Measurements from ENCODE around the gene CST4.
"Not testable (repeated sequence)": the region's sequence is repeated elsewhere in the genome, so short reads cannot be mapped to it uniquely, and the experiment has no call there.

CST4 gene

GRCh38 chr20:23640671-23641667 lies 47.9 kb downstream of the CST4 start:
- DNase-seq: no peak

DNA sequence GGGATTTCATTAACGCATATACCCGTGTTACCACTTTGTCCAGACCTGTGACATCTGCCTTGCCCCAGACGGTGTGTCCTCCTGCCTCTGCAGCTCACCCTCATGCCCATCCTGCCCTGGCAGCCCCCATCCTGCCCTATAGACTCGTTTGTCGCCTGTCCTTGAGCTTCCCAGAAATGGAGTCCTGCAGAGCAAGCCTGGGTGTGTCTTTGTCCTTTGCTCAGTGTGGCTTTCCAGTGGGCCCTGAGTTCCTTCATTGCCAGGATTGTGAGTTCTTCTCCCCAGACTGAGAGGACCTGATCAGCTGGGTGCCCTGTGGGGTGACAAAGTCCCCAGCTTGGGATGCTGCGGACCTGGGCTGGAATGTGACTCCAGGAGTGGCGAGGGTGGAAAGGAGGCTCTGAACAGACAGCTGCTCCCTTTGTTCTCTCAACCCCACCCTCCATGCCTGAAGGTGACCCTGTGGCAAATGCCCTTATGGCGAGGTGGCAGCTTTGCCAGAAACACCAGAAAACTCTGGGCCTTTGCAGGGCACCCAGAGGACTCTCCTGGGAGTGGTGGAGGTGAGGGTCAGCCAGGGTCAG lies 48.7 kb downstream of the CST4 start:
- no peak for DNase-seq

DNA sequence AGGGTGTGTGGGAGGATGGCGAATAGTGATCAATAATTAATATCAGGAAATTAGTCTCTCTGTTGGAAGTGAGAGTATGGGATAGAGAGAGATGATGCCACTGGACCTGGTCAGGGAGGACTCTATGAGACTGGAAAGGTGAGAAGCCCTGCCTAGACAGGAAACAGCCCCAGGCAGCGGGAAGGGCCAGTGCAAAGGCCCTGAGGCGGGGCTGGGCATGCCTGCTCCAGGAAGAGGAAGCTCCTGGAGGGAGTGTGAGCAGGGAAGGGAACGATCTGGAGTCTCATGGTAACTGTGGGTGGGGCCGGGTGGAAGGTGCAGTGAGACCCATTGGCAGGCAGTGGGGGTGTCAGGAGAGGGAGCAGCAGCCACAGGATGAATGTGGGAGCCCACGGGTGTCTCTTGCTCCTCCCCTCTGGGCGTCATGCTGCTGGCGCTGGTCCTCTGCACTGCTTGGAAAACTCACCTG lies 49.3 kb downstream of the CST4 start:
- no peak for DNase-seq

DNA sequence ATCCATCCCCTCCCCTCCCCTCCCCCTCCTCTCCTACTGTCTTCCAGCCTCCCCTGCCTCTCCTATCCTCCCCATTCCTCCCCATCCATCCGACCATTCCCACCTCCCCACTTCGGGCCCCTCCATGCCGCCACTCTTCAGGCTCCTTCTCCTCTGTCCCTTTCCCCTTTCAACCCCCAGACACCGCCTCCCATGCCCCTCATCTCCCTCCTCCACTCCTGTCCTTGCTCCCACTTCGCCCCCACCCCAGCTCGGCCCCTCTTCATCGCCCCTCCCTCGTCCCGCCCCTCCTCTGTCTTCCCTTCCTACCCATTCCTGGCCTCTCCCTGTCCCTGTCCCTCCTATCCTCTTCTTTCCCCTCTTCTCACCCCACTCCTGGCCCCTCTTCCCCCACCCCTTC lies 50.5 kb downstream of the CST4 start:
- DNase-seq: no peak

DNA sequence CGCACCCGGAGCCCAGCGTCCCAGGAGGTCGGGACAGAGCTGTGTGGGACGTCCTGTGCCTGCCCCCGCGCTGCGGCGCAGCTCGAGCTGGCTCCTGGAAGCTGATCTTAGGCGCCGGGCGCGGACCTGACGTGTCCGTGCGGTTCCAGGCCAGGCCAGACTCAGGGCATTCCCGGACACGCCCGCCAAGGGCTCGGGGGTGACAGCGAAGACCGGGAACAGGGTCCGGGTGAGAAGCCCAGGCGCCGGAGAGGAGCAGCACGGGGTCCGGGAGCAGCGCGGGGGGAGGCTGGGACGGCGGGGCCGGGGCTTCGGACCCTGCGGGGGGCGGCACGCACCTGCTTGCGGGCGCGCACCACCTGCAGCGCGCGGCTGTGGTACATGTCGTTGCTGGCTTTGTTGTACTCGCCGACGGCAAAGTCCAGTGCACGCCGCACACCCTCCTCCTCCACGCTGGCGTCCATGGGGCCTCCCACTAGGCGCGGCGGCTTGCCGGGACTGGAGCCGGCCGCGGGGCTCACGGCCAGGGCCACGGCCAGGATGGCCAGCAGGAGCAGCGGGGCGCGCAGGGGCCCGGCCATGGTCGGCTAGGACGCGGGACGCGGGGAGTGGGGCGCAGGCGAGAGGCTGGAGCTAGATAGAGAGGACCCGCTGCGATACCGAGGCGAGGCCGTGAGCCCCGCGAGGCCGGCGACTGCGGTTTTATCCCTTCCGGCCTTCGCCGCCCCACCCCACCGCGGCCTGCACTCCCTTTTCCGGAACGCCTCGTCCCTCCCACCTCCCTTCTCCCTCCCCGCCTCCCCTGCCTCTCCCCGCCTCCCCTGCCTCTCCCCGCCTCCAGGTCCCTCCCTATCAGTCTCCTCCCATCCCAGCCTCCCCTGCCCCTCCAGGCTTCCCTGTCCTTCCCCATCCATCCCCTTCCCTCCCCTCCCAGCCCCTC lies 51.3 kb downstream of the CST4 start, which contains the start of gene CST3:
TSS of gene CST3 (minus strand) at position 674 of the 940 bp plus-strand sequence. CDS start at position 581, 93 bp downstream.
- DNase-seq: peak in 1 of 2 donors; percentile 26

DNA sequence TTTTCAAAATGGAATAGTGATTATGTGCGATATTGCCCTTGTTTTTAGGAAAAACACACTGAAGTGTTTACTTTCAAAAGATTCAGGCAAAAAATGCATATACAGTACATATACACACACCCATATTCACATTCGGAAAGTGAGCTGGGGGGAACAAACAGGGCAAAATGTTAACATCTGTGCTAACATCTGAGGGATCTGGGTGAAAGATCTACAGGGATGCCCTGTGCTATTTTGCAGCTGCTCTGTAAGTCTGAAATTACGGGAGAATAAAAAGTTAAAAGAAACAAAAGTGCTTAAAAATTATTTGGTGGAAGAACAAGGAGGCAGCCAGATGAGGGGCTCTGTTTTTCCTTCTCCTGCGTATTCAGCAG lies 51.9 kb downstream of the CST4 start:
- DNase-seq: no peak

- DNase-seq: no peak
Observed at GRCh38 chr20:23636182-23636907, 52.5 kb downstream of the CST4 start.

DNA sequence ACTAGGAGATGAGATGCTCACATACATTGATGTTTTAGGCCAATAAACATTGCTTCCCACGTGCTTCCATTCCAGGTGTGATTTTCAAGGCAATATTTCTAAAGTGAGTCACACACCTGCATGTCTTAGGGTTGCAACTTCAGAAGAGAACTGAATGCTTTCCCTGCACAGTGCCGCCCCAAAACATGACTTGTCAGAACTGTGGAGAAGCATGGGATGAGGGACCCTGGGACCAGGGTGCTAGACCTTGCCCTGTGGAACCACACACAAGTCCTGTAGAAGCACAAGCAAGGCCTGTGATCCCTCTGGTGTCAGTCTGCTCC lies 53.1 kb downstream of the CST4 start:
- not testable (repeated sequence) for DNase-seq

Data from stimulated activated CD4-positive, alpha-beta T cell treated with anti-CD3 and anti-CD28 coated beads, Interleukin-2, amount 100 ng/mL, for 24 hours (primary cell).